GM12875 (cell line): Measurements from ENCODE around the gene AP4S1.

Experiments
- H3K4me3 ChIP-seq: one replicate; pipeline ENCODE4 v1.5.1; 2011; ENCODE audit warnings: low read depth, low read length, control low read depth
- TF ChIP-seq, protein P1 (sequence below): IDR thresholded peaks from 2 replicates; pipeline ENCODE4 v1.5.1; 2011; ENCODE audit warnings: low read depth, mild to moderate bottlenecking, control low read depth, inconsistent platforms, low read length, moderate library complexity, borderline replicate concordance; ENCODE audit not compliant: insufficient read depth

AP4S1 gene

DNA sequence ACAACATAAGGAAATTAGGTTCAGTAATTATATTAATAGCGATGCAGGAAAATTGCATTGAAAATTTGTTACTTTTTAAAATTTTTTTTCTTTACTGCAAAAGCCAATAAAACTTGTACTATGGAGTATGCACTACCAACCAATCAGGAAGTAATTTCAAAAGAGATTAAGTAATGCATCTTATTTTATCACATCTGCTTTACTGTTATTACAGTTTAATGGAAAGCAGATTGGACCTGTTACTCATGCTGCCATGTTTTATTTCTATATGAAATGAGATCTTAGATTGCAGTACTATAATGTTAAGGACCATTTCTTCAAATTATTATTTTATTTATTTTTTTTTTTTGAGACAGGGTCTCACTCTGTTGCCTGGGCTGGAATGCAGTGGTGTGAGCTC is 2.4 kb downstream of the AP4S1 start:
- no peak overlapping the region for H3K4me3 ChIP-seq
- TF ChIP-seq, protein P1, sequence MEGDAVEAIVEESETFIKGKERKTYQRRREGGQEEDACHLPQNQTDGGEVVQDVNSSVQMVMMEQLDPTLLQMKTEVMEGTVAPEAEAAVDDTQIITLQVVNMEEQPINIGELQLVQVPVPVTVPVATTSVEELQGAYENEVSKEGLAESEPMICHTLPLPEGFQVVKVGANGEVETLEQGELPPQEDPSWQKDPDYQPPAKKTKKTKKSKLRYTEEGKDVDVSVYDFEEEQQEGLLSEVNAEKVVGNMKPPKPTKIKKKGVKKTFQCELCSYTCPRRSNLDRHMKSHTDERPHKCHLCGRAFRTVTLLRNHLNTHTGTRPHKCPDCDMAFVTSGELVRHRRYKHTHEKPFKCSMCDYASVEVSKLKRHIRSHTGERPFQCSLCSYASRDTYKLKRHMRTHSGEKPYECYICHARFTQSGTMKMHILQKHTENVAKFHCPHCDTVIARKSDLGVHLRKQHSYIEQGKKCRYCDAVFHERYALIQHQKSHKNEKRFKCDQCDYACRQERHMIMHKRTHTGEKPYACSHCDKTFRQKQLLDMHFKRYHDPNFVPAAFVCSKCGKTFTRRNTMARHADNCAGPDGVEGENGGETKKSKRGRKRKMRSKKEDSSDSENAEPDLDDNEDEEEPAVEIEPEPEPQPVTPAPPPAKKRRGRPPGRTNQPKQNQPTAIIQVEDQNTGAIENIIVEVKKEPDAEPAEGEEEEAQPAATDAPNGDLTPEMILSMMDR, result no peak

DNA sequence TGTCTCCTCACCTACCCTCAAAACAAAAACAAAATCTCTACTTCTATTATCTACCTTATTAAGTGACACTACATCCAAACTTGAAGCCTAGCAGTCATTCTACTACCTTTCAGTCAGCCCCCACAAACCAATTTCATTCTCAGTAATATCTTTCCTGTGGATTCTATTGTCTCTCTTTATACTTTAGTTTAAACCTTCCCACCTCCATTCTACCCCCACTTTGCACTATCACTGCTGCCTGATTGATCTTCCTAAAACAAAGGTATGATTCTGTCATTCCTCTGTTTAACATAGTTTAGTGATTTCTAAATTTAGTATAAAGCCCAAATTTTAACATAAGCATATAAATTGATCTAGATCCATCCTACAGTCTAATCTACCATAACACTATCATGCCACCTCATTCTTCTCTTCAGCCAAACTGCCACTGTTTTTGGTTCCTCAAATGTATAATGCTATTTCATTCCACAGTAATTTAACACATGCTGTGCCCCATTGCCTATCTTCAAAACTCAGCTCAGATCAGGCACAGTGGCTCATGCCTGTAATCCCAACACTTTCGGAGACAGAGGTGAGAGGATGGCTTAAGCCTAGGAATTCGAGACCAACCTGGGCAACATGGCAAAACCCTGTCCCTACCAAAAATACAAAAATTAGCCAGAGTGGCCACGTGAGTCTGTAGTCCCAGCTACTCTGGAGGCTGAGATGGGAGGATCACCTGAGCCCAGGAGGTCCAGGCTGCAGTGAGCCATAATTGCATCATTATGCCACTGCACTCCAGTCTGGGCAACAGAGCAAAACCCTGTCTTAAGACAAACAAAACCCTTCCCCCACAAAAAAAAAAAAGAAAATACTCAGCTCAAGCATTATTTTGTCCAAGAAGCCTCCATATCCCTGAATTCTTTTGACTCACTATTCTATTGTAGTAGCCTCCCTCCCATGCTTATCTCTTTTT is 3.8 kb downstream of the AP4S1 start:
- no peak overlapping the region for H3K4me3 ChIP-seq
- TF ChIP-seq, protein P1, result no peak

DNA sequence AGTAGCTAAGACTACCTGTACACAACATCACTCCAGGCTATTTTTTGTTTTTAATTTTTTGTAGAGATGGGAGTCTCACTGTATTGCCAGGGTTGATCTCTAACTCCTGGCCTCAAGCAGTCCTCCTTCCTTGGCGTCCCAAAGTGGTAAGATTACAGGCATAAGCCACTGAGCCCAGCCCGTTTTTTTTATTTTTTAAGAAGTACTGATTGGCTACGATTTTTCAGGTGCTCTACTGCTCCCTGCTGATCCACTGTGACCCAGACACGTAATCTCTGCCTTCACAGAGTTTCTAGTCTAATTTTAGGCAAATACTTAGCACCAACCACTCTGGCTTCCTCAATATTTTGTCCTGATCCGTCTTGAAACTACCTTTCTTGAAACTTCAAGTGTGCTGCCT is 5.0 kb downstream of the AP4S1 start:
- TF ChIP-seq, protein P1, result no peak
- H3K4me3 ChIP-seq, result no peak overlapping the region

DNA sequence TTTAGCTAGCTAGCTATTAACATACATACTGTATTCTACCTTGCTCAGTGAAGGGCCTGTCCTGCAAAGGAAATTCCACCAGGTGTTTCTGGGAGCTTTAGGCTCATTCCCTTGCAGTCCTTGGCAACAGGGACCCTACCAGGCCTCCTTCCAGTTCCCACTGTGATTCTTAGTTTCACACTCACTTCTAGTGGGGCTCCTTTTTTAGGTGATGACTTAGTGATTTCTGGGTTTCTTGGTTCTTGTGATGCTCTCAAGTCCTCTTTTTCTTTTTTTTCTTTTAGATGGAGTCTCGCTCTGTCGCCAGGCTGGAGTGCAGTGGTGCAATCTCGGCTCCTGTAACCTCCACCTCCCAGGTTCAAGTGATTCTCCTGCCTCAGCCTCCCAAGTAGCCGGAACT is 11.1 kb downstream of the AP4S1 start:
- TF ChIP-seq, protein P1, result no peak
- no peak overlapping the region for H3K4me3 ChIP-seq

DNA sequence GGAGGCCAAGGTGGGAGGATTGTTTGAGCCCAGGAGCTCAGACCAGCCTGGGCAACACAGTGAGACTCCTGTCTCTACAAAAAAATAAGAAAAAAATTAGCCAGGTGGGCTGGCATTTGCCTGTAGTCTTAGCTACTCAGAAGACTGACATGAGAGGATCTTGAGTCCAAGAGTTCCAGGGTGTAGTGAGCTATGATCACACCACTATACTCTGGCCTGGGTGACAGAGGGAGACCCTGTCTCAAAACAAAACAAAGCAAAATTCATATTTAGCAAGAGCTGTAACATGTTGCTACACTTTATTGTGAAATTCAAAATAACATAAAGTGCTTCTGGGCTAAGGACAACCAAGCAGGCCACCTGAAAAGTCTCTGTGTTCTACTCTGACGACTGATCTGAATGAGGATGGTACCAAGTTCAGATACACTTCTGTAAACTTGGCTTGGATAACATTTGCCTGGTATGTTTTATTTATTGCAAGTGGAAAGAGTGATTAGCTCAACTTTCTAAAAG is 12.3 kb downstream of the AP4S1 start:
- TF ChIP-seq, protein P1, result no peak
- no peak overlapping the region for H3K4me3 ChIP-seq

DNA sequence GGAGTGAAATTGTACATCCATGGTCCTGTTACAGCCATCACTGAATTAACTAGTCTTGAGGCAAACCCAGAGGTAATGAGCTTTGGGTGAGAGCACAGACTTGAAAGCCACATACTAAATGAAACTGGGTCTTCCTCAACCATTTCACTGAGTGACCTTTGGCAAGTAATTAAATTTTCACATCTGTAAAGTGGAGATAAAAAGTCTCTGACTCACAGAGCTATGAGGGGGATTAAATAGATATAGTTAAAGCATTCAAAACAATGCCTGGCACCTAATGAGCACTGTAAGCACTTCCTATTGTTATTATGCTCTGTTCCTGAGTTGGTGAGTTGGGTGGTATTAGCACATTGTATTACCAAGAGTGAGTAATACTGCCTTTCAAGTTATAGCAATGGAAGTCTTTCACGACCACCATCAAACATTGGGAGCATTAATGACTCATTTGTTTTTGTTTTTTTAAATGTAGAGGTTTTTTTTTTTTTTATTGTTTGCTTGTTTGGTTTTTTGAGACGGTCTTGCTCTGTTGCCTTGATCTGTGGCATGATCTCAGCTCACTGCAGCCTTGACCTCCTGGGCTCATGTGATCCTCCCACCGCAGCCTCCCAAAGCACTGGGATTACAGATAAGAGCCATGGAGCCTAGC is 13.2 kb downstream of the AP4S1 start:
- no peak overlapping the region for H3K4me3 ChIP-seq
- TF ChIP-seq, protein P1, result no peak
